ENCODE data around the gene PKIG.

The PKIG gene

DNA sequence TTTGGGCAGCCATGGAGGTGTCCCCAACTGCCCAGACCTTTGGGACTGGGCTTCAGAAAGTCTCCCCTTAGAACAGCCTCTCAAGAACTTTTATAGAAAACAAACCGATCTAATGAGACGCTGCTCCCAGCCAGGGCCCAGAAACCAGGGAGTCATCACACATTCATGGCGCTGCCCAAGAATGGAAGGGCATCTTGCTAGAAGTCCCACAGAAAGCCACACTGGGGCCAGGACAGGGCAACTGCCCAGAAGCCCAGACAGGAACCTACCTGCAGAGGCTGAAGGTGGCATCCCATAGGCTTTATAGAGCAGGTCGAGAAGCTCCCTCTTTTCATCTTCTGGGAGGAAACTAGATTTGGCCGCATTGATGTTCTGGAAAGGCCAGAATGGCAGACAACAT is 37.7 kb downstream of the PKIG start:
- Histone ChIP-seq H3K9ac (ENCODE audit: low read depth, low read length) (no peak overlapping the region), H3K9me3 (ENCODE audit: insufficient read depth, low read depth, low read length) (no peaks in the 10 kb centered on the region), H3K27ac (ENCODE audit: low read depth, low read length) (no peak overlapping the region), H3K36me3 (ENCODE audit: insufficient read depth, low read length) (peaks cover 26% of the 10 kb centered on the region), H3K4me3 (ENCODE audit: low read length) (no peak overlapping the region), H3K4me1 (ENCODE audit: insufficient read depth, low read length) (peaks cover 15% of the 10 kb centered on the region), H3K27me3 (ENCODE audit: insufficient read depth, low read length) (peaks cover 36% of the 10 kb centered on the region)
- WGBS: 96% methylated on average over 5 of the region's 5 CpGs

DNA sequence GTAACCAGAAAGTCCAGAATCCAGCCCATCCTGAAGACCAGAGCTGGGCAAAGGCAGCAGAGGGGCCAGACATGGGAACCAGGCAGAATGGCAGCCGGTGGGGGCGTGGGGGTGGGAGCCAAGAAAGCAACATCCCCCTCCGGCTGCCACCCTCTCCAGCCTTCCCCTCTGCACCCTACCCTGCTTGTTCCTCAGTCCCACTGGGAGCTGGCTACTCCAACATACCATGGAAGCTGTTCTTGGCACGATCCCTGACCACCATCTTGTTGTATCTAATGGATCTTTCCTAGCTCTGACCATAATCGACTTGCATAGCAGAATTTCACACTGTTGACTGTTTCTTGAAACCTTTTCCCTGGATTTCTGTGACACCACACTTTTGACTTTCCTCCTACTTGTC is 38.9 kb downstream of the PKIG start:
- no peaks in the 10 kb centered on the region for H3K9me3 ChIP-seq (ENCODE audit: insufficient read depth, low read depth, low read length)
- H3K9ac ChIP-seq (ENCODE audit: low read depth, low read length): no peak overlapping the region
- peaks cover 13% of the 10 kb centered on the region; the same call in 1 of the 2 replicates for H3K4me1 ChIP-seq (ENCODE audit: insufficient read depth, low read length)
- peaks cover 26% of the 10 kb centered on the region for H3K36me3 ChIP-seq (ENCODE audit: insufficient read depth, low read length)
- 95% methylated on average over 5 of the region's 5 CpGs for WGBS
- H3K27me3 ChIP-seq (ENCODE audit: insufficient read depth, low read length): peaks cover 36% of the 10 kb centered on the region
- H3K4me3 ChIP-seq (ENCODE audit: low read length): no peak overlapping the region
- no peak overlapping the region for H3K27ac ChIP-seq (ENCODE audit: low read depth, low read length)

- WGBS: 96% methylated on average over 8 of the region's 8 CpGs
- Histone ChIP-seq H3K9ac (ENCODE audit: low read depth, low read length) (no peak overlapping the region), H3K27ac (ENCODE audit: low read depth, low read length) (no peak overlapping the region), H3K4me3 (ENCODE audit: low read length) (no peak overlapping the region), H3K9me3 (ENCODE audit: insufficient read depth, low read depth, low read length) (no peaks in the 10 kb centered on the region), H3K4me1 (ENCODE audit: insufficient read depth, low read length) (peaks cover 11% of the 10 kb centered on the region; the same call in 1 of the 2 replicates), H3K27me3 (ENCODE audit: insufficient read depth, low read length) (peaks cover 34% of the 10 kb centered on the region), H3K36me3 (ENCODE audit: insufficient read depth, low read length) (peaks cover 26% of the 10 kb centered on the region)
Measured at GRCh38 chr20:44621939-44622338, 39.6 kb downstream of the PKIG start.

- WGBS: 88% methylated on average over 19 of the region's 19 CpGs
- no peak overlapping the region for H3K9ac ChIP-seq (ENCODE audit: low read depth, low read length)
- no peak overlapping the region for H3K4me3 ChIP-seq (ENCODE audit: low read length)
- peaks cover 5% of the 10 kb centered on the region; the same call in 1 of the 2 replicates for H3K4me1 ChIP-seq (ENCODE audit: insufficient read depth, low read length)
- peaks cover 27% of the 10 kb centered on the region for H3K27me3 ChIP-seq (ENCODE audit: insufficient read depth, low read length)
- H3K9me3 ChIP-seq (ENCODE audit: insufficient read depth, low read depth, low read length): no peaks in the 10 kb centered on the region
- H3K27ac ChIP-seq (ENCODE audit: low read depth, low read length): no peak overlapping the region
- peaks cover 26% of the 10 kb centered on the region for H3K36me3 ChIP-seq (ENCODE audit: insufficient read depth, low read length)
Measured at GRCh38 chr20:44622501-44623270, 40.3 kb downstream of the PKIG start.

- H3K9me3 ChIP-seq (ENCODE audit: insufficient read depth, low read depth, low read length): no peaks in the 10 kb centered on the region
- no peak overlapping the region for H3K4me3 ChIP-seq (ENCODE audit: low read length)
- H3K27ac ChIP-seq (ENCODE audit: low read depth, low read length): no peak overlapping the region
- peaks cover 17% of the 10 kb centered on the region; the same call in 1 of the 2 replicates for H3K27me3 ChIP-seq (ENCODE audit: insufficient read depth, low read length)
- peaks cover 22% of the 10 kb centered on the region for H3K36me3 ChIP-seq (ENCODE audit: insufficient read depth, low read length)
- WGBS: 92% methylated on average over 4 of the region's 4 CpGs
- H3K9ac ChIP-seq (ENCODE audit: low read depth, low read length): no peak overlapping the region
- no peaks in the 10 kb centered on the region for H3K4me1 ChIP-seq (ENCODE audit: insufficient read depth, low read length)
Measured at GRCh38 chr20:44624152-44624551, 41.8 kb downstream of the PKIG start.

DNA sequence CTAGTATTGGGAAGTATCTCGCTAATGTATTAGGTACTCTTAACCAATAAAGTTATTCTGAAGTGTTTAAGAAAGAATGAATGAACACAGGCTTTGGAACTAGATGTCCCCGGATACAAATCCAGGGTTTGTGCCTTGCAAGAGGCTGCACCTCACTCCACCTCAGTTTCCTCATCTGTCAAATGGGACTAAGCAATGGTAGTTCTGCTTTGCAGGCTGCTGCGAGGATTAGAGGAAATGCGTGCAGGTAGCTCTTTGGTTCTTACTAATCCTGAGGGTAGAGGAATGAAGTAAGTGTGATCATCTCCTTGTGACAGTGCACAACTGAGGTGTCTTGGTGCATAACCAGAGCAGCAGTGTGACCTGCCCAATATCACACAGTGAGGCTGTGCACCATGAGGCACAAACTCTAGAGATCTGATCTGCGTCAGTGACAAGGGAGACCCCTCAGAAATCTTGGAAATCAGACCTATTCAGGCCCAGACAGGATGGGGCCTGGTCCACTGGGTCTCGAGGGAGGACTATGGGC is 42.4 kb downstream of the PKIG start:
- no peak overlapping the region for H3K27ac ChIP-seq (ENCODE audit: low read depth, low read length)
- peaks cover 11% of the 10 kb centered on the region; the same call in 1 of the 2 replicates for H3K27me3 ChIP-seq (ENCODE audit: insufficient read depth, low read length)
- no peaks in the 10 kb centered on the region for H3K4me1 ChIP-seq (ENCODE audit: insufficient read depth, low read length)
- peaks cover 15% of the 10 kb centered on the region for H3K36me3 ChIP-seq (ENCODE audit: insufficient read depth, low read length)
- no peak overlapping the region for H3K4me3 ChIP-seq (ENCODE audit: low read length)
- 85% methylated on average over 5 of the region's 6 CpGs for WGBS
- H3K9me3 ChIP-seq (ENCODE audit: insufficient read depth, low read depth, low read length): no peaks in the 10 kb centered on the region
- H3K9ac ChIP-seq (ENCODE audit: low read depth, low read length): no peak overlapping the region

DNA sequence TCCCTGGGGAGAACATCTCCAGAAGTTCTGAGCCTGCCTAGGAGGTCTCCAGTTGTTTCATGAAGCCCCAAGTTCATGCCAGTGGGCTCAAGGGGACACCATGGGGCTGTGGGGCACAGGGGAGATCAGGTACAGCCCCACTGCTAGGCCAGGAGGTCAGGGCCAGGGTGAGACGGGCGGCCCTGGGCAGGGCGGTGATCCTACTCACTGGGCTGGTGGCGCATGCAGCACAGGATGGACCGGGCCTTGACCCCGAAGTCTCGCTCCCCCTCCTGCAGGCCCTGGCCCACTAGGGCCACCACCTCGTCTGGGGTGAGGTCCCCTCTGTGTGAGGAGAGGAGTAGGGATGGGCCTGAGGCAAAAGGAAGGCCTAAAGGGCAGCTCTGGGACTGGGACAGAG is 43.0 kb downstream of the PKIG start:
- Histone ChIP-seq H3K4me3 (ENCODE audit: low read length) (no peak overlapping the region), H3K9me3 (ENCODE audit: insufficient read depth, low read depth, low read length) (no peaks in the 10 kb centered on the region), H3K27ac (ENCODE audit: low read depth, low read length) (no peak overlapping the region), H3K9ac (ENCODE audit: low read depth, low read length) (no peak overlapping the region), H3K27me3 (ENCODE audit: insufficient read depth, low read length) (peaks cover 5% of the 10 kb centered on the region; the same call in 1 of the 2 replicates), H3K4me1 (ENCODE audit: insufficient read depth, low read length) (0 out of 2 replicates have a peak, but pooled peaks cover 3% of the 10 kb centered on the region), H3K36me3 (ENCODE audit: insufficient read depth, low read length) (peaks cover 10% of the 10 kb centered on the region)
- WGBS: 95% methylated on average over 8 of the region's 8 CpGs

GRCh38 chr20:44626278-44626677 is 43.9 kb downstream of the PKIG start:
- 96% methylated on average over 7 of the region's 7 CpGs for WGBS
- H3K36me3 ChIP-seq (ENCODE audit: insufficient read depth, low read length): peaks cover 3% of the 10 kb centered on the region; the same call in 1 of the 2 replicates
- H3K4me3 ChIP-seq (ENCODE audit: low read length): no peak overlapping the region
- no peaks in the 10 kb centered on the region for H3K9me3 ChIP-seq (ENCODE audit: insufficient read depth, low read depth, low read length)
- no peaks in the 10 kb centered on the region; the same call in 1 of the 2 replicates for H3K27me3 ChIP-seq (ENCODE audit: insufficient read depth, low read length)
- 0 out of 2 replicates have a peak, but pooled peaks cover 5% of the 10 kb centered on the region for H3K4me1 ChIP-seq (ENCODE audit: insufficient read depth, low read length)
- no peak overlapping the region for H3K27ac ChIP-seq (ENCODE audit: low read depth, low read length)
- no peak overlapping the region for H3K9ac ChIP-seq (ENCODE audit: low read depth, low read length)

- 0 out of 2 replicates have a peak, but pooled peaks cover 5% of the 10 kb centered on the region for H3K4me1 ChIP-seq (ENCODE audit: insufficient read depth, low read length)
- no peaks in the 10 kb centered on the region; the same call in 1 of the 2 replicates for H3K36me3 ChIP-seq (ENCODE audit: insufficient read depth, low read length)
- WGBS: 94% methylated on average over 13 of the region's 13 CpGs
- H3K9ac ChIP-seq (ENCODE audit: low read depth, low read length): no peak overlapping the region
- H3K9me3 ChIP-seq (ENCODE audit: insufficient read depth, low read depth, low read length): no peaks in the 10 kb centered on the region
- no peak overlapping the region for H3K27ac ChIP-seq (ENCODE audit: low read depth, low read length)
- H3K4me3 ChIP-seq (ENCODE audit: low read length): no peak overlapping the region
- no peaks in the 10 kb centered on the region for H3K27me3 ChIP-seq (ENCODE audit: insufficient read depth, low read length)
Measured at GRCh38 chr20:44627364-44628010, 45.1 kb downstream of the PKIG start.

DNA sequence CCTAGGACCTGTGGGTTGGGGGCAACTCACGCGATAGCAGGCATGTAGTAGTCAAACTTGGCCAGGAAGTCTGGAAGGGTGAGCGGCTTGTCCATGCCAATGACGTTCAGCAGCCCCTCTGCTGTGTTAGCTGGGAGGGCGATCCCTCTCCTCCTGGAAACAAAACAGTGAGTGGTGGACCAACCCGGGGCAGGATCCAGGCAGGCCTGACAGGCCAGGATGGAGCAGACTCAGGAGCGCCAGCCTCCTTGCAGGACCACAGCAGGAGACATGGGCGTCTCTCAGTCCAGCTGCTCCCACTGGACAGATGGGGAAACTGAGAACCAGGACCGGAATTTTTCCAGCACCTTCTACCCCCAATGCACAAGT is 46.6 kb downstream of the PKIG start:
- Histone ChIP-seq H3K27me3 (ENCODE audit: insufficient read depth, low read length) (no peaks in the 10 kb centered on the region), H3K9ac (ENCODE audit: low read depth, low read length) (no peak overlapping the region), H3K4me1 (ENCODE audit: insufficient read depth, low read length) (0 out of 2 replicates have a peak, but pooled peaks cover 5% of the 10 kb centered on the region), H3K27ac (ENCODE audit: low read depth, low read length) (no peak overlapping the region), H3K9me3 (ENCODE audit: insufficient read depth, low read depth, low read length) (no peaks in the 10 kb centered on the region), H3K4me3 (ENCODE audit: low read length) (no peak overlapping the region), H3K36me3 (ENCODE audit: insufficient read depth, low read length) (no peaks in the 10 kb centered on the region; the same call in 1 of the 2 replicates)
- WGBS: 93% methylated on average over 9 of the region's 9 CpGs

- no peaks in the 10 kb centered on the region for H3K27me3 ChIP-seq (ENCODE audit: insufficient read depth, low read length)
- 0 out of 2 replicates have a peak, but pooled peaks cover 5% of the 10 kb centered on the region for H3K4me1 ChIP-seq (ENCODE audit: insufficient read depth, low read length)
- WGBS: 93% methylated on average over 10 of the region's 10 CpGs
- H3K27ac ChIP-seq (ENCODE audit: low read depth, low read length): no peak overlapping the region
- peaks cover under 1% of the 10 kb centered on the region; the same call in 1 of the 2 replicates for H3K36me3 ChIP-seq (ENCODE audit: insufficient read depth, low read length)
- no peak overlapping the region for H3K9ac ChIP-seq (ENCODE audit: low read depth, low read length)
- no peaks in the 10 kb centered on the region for H3K9me3 ChIP-seq (ENCODE audit: insufficient read depth, low read depth, low read length)
- no peak overlapping the region for H3K4me3 ChIP-seq (ENCODE audit: low read length)
Measured at GRCh38 chr20:44629542-44629941, 47.2 kb downstream of the PKIG start.

All from HUES64 (cell line).